ENCODE data around the gene CDH4. TPM values are rescaled to one million over a fixed set of nuclear protein-coding genes. Genes with fewer than 3 reads are reported as not detected.

CDH4 gene
- total and polyA plus RNA-seq, 2 of the 8 experiments (the other 6 are each of a cell fraction or from before 2014, with no cell fraction given), result 4.3 to 7.9 TPM

DNA sequence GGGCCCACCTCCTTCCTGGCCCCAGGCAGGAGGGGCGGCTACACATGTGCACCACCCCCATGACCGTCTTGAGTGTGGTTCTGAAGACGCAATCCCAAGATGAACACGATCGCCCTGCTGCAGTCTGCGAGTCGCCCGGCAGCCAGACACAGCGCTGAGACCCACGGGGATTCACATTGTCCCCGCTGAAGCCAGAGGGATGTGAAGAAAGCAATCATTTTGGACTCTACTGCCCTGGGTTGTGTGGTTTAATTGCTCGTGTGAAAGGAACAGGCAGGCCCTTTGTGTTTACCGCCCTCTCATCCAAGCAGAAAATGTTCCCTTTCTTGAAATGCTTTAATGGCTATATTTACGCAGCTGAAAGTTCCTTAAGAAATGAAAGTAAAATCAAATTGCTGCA lies 534.2 kb downstream of the CDH4 start:
- Histone ChIP-seq H3K4me2 (ENCODE audit: insufficient read depth in 1 of 2, low read depth in 2 of 2, low read length in 2 of 2) (no peak overlapping the region), H3K4ac (replicated peaks; ENCODE audit: insufficient read length, low read depth, low read length) (no peak overlapping the region), H3K23me2 (ENCODE audit: low read depth, low read length) (peaks cover 10% of the 10 kb centered on the region; the same call in 1 of the 2 replicates), H3K79me2 (ENCODE audit: control insufficient read depth in 1 of 2, insufficient read depth in 2 of 2, low read length in 2 of 2) (no peaks in the 10 kb centered on the region), H2BK120ac (replicated peaks; ENCODE audit: low read depth, low read length) (no peak overlapping the region), H2BK20ac (ENCODE audit: low read length) (no peak overlapping the region), H2BK15ac (ENCODE audit: low read length) (no peak overlapping the region), H4K5ac (ENCODE audit: insufficient read length, low read depth, low read length) (no peak overlapping the region), H3K27ac (ENCODE audit: low read depth, low read length) (no peak overlapping the region), H3K4me1 (replicated peaks in 1 of 4; ENCODE audit: control insufficient read depth in 3 of 4, insufficient read depth in 4 of 4, low read length in 3 of 4) (no peaks in the 10 kb centered on the region; a peak in 1 of 7 replicates), H4K91ac (replicated peaks; ENCODE audit: insufficient read length, low read length) (no peak overlapping the region), H3K9me3 (ENCODE audit: insufficient read depth in 2 of 2, low read depth in 1 of 2, low read length in 1 of 2) (no peaks in the 10 kb centered on the region), H2BK12ac (ENCODE audit: low read depth, low read length) (no peak overlapping the region), H3K4me3 (ENCODE audit: extremely low read depth in 1 of 4, insufficient read depth in 2 of 4, low read depth in 3 of 4, low read length in 4 of 4) (no peak overlapping the region), H3K23ac (ENCODE audit: insufficient read length) (no peak overlapping the region), H4K20me1 (replicated peaks in 1 of 2; ENCODE audit: control insufficient read depth in 1 of 2, insufficient read depth in 2 of 2, low read length in 2 of 2) (peaks cover 0 to 8% of the 10 kb centered on the region in 2 experiments), H3K14ac (ENCODE audit: insufficient read length) (no peak overlapping the region), H2AK5ac (ENCODE audit: low read depth, low read length) (no peak overlapping the region), H3K36me3 (ENCODE audit: control insufficient read depth in 2 of 4, insufficient read depth in 4 of 4, low read length in 3 of 4) (no peaks in the 10 kb centered on the region), H4K8ac (ENCODE audit: extremely low read depth, insufficient read depth, low read length) (no peak overlapping the region), H2AFZ (ENCODE audit: low read length) (no peak overlapping the region), H3K18ac (ENCODE audit: extremely low read depth, low read length) (no peak overlapping the region), H3K27me3 (replicated peaks in 1 of 4; ENCODE audit: control insufficient read depth in 3 of 4, extremely low read depth in 1 of 4, insufficient read depth in 3 of 4, low read length in 3 of 4) (peaks cover 0 to 8% (median 0%) of the 10 kb centered on the region in 4 experiments; a peak in 3 of 7 replicates), H3K79me1 (ENCODE audit: low read depth, low read length) (no peaks in the 10 kb centered on the region), H3K56ac (replicated peaks; ENCODE audit: insufficient read length, low read depth, low read length) (no peak overlapping the region), H2BK5ac (ENCODE audit: low read depth, low read length) (no peak overlapping the region), H3K9ac (replicated peaks in 1 of 4; ENCODE audit: extremely low read depth in 1 of 4, low read depth in 3 of 4, low read length in 3 of 4) (no peak overlapping the region)
- no peak for TF ChIP-seq ASH2L (IDR thresholded peaks at IDR 0.05; ENCODE audit: low read length)
- no peak for TF ChIP-seq JUND (IDR thresholded peaks at IDR 0.05; ENCODE audit: low read length)
- TF ChIP-seq NANOG (IDR thresholded peaks at IDR 0.05; ENCODE audit: insufficient read depth, low read depth, low read length, poor library complexity, severe bottlenecking), result no peak
- no peak for FAIRE-seq
- DNase-seq (ENCODE audit: low read depth in 1 of 2, low spot score in 2 of 2), result no peak
- ChIA-PET CTCF (ENCODE audit: partially characterized antibody) (interaction anchor here (0.9 to 1.2 kb wide), 2 partner anchors 62 to 75 kb away, joined by 3 read pairs; no protein-coding TSS in a partner anchor), POLR2A (ENCODE audit: partially characterized antibody) (no interaction called here)
- 89% methylated on average over 14 of the region's 14 CpGs; no CpG with 5 or more reads in 1 of the 2 experiments for whole genome bisulfite sequencing, 2 experiments (ENCODE audit: extremely low coverage in 1 of 2, insufficient coverage in 1 of 2, insufficient read length in 1 of 2, insufficient replicate concordance in 2 of 2, low coverage in 1 of 2, low lambda C conversion rate in 2 of 2, missing lambda C conversion rate in 1 of 2)

Measured in H1 (cell line).